Non-pigmented ciliary epithelial cell (primary cell): ENCODE data around the gene FCN3.
"Not testable (repeated sequence)": the region's sequence is repeated elsewhere in the genome, so short reads cannot be mapped to it uniquely, and the experiment has no call there.

ENCODE experiments used
- DNase-seq: peaks from one replicate; pipeline ENCODE4 v3.0.0-alpha.2; 2010; ENCODE audit warnings: low read depth

Gene FCN3

GRCh38 chr1:27374362-27375086 lies at the start of gene FCN3:
Gene FCN3, minus strand, starts transcription at chr1:27374824. Its CDS starts 6 bp downstream, at chr1:27374818.
- no peak for DNase-seq

- no peak for DNase-seq
These were observed 49.1 kb upstream of the FCN3 start for GRCh38 chr1:27423709-27424108.

- peak; percentile 72 for DNase-seq
These were observed 43.9 kb upstream of the FCN3 start for GRCh38 chr1:27418326-27419185.

- DNase-seq = no peak
These were observed 43.1 kb upstream of the FCN3 start for GRCh38 chr1:27417713-27418112.

GRCh38 chr1:27416387-27417111 lies 41.9 kb upstream of the FCN3 start:
- DNase-seq = no peak

- no peak for DNase-seq
These were observed 39.5 kb upstream of the FCN3 start for GRCh38 chr1:27414091-27414490.

GRCh38 chr1:27413004-27413403 lies 38.4 kb upstream of the FCN3 start:
- no peak for DNase-seq

GRCh38 chr1:27412502-27412901 lies 37.9 kb upstream of the FCN3 start:
- DNase-seq = no peak

GRCh38 chr1:27410709-27411108 lies 36.1 kb upstream of the FCN3 start:
- DNase-seq = no peak

GRCh38 chr1:27409669-27410068 lies 35.0 kb upstream of the FCN3 start:
- no peak for DNase-seq

GRCh38 chr1:27408151-27408550 lies 33.5 kb upstream of the FCN3 start:
- no peak for DNase-seq

- DNase-seq = not testable (repeated sequence)
These were observed 32.2 kb upstream of the FCN3 start for GRCh38 chr1:27406791-27407190.

- DNase-seq = no peak
These were observed 31.7 kb upstream of the FCN3 start for GRCh38 chr1:27406362-27406680.

GRCh38 chr1:27405598-27406361 lies 31.2 kb upstream of the FCN3 start:
- not testable (repeated sequence) for DNase-seq

- DNase-seq = no peak
These were observed 30.4 kb upstream of the FCN3 start for GRCh38 chr1:27405074-27405473.

- no peak for DNase-seq
These were observed 29.3 kb upstream of the FCN3 start for GRCh38 chr1:27403931-27404330.

- DNase-seq = no peak
These were observed 28.6 kb upstream of the FCN3 start for GRCh38 chr1:27403065-27403726.

GRCh38 chr1:27402349-27402754 lies 27.7 kb upstream of the FCN3 start:
- DNase-seq = no peak

- no peak for DNase-seq
These were observed 26.3 kb upstream of the FCN3 start for GRCh38 chr1:27400963-27401341.

- DNase-seq = no peak
These were observed 25.7 kb upstream of the FCN3 start for GRCh38 chr1:27400082-27400962.
